Measurements from ENCODE around the gene SLAIN1.

DNA sequence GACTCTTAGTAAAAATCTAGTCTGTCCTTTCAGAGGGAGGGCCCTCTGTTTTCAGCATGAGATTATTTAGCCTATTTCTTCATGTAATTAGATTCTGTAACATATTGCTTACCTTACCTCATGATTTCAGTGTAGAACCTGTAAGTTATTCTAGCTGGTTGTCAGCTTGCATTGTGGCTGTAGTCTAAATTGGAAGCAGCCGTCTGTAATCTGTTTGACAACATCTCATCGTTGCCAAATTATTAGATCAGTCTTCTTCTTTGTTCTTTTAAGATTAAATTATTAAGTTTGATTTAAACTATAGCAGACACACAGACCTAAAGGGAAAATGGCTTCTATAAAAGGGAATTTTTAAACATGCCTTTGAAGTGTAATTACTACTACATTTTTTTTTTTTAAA lies 34.8 kb downstream of the SLAIN1 start:
- TF ChIP-seq, protein P1, sequence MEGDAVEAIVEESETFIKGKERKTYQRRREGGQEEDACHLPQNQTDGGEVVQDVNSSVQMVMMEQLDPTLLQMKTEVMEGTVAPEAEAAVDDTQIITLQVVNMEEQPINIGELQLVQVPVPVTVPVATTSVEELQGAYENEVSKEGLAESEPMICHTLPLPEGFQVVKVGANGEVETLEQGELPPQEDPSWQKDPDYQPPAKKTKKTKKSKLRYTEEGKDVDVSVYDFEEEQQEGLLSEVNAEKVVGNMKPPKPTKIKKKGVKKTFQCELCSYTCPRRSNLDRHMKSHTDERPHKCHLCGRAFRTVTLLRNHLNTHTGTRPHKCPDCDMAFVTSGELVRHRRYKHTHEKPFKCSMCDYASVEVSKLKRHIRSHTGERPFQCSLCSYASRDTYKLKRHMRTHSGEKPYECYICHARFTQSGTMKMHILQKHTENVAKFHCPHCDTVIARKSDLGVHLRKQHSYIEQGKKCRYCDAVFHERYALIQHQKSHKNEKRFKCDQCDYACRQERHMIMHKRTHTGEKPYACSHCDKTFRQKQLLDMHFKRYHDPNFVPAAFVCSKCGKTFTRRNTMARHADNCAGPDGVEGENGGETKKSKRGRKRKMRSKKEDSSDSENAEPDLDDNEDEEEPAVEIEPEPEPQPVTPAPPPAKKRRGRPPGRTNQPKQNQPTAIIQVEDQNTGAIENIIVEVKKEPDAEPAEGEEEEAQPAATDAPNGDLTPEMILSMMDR (conservative IDR thresholded peaks at IDR 0.05; ENCODE audit: low read depth, low read length) = no peak
- TF ChIP-seq EZH2 (IDR thresholded peaks at IDR 0.05; ENCODE audit: borderline replicate concordance, low read depth, low read length, poor library complexity, severe bottlenecking) = no peak

Measured in A673 (cell line).